Fibroblast of the aortic adventitia (primary cell): ENCODE data around the gene MEAF6. TPM values are rescaled to one million over a fixed set of nuclear protein-coding genes. Genes with fewer than 3 reads are reported as not detected.
A peak's percentile ranks its signal among the peaks of the same experiment; 100 is the strongest.
"Not testable (repeated sequence)": the region's sequence is repeated elsewhere in the genome, so short reads cannot be mapped to it uniquely, and the experiment has no call there.

ENCODE experiments used
- DNase-seq: peaks from one replicate; pipeline ENCODE4 v3.0.0-alpha.2; 2010; ENCODE audit warnings: low read depth
- H3K4me3 ChIP-seq: 2 replicates; pipeline ENCODE4 v1.5.1; 2011; ENCODE audit warnings: low read depth, mild to moderate bottlenecking, control low read depth, low read length, moderate library complexity
- CTCF ChIP-seq: IDR thresholded peaks from 2 replicates; pipeline ENCODE4 v1.5.1; 2011; ENCODE audit warnings: mild to moderate bottlenecking, low read length, control low read depth, inconsistent platforms; ENCODE audit not compliant: insufficient read depth
- total RNA-seq: library from RNA; depleted of rRNA; stranded (reverse); fragments of >200 nt; gene quantifications from 2 replicates; pipeline ENCODE4 v1.2.3, GENCODE V29; 2012; ENCODE audit warnings: low replicate concordance

MEAF6 gene
- 17.6 and 84.5 TPM in 2 replicates for total RNA-seq

GRCh38 chr1:37514350-37515184, at the start of gene MEAF6:
MEAF6 (minus strand) TSS chr1:37514766; CDS start chr1:37514746, 20 bp downstream.
- DNase-seq: peak; percentile 74
- peak; percentile 7 for TF ChIP-seq CTCF
- peak within 1 kb of the TSS; percentile 86 for H3K4me3 ChIP-seq

- no peak for TF ChIP-seq CTCF
Measured at GRCh38 chr1:37562984-37563383, 48.4 kb upstream of the MEAF6 start.

GRCh38 chr1:37561133-37562132, 46.9 kb upstream of the MEAF6 start:
- TF ChIP-seq CTCF: peak; percentile 57
- no peak overlapping the region for H3K4me3 ChIP-seq
- peak; percentile 35 for DNase-seq

More at GRCh38 chr1:37562984-37563383, 48.4 kb upstream of the MEAF6 start:
- DNase-seq: no peak
- no peak overlapping the region for H3K4me3 ChIP-seq

- no peak overlapping the region for H3K4me3 ChIP-seq
- TF ChIP-seq CTCF: no peak
- DNase-seq: no peak
Measured at GRCh38 chr1:37560401-37561132, 46.0 kb upstream of the MEAF6 start.

- not testable (repeated sequence) for DNase-seq
Measured at GRCh38 chr1:37559957-37560379, 45.4 kb upstream of the MEAF6 start.

GRCh38 chr1:37559080-37559479, 44.5 kb upstream of the MEAF6 start:
- TF ChIP-seq CTCF: no peak
- H3K4me3 ChIP-seq: no peak overlapping the region
- no peak for DNase-seq

More at GRCh38 chr1:37559957-37560379, 45.4 kb upstream of the MEAF6 start:
- not testable (repeated sequence) for H3K4me3 ChIP-seq
